ENCODE data around the gene TMEM242. TPM values are rescaled to one million over a fixed set of nuclear protein-coding genes. Genes with fewer than 3 reads are reported as not detected.

The TMEM242 gene
- total RNA-seq, 1 donor from 2014 or later, result 9.9 TPM

DNA sequence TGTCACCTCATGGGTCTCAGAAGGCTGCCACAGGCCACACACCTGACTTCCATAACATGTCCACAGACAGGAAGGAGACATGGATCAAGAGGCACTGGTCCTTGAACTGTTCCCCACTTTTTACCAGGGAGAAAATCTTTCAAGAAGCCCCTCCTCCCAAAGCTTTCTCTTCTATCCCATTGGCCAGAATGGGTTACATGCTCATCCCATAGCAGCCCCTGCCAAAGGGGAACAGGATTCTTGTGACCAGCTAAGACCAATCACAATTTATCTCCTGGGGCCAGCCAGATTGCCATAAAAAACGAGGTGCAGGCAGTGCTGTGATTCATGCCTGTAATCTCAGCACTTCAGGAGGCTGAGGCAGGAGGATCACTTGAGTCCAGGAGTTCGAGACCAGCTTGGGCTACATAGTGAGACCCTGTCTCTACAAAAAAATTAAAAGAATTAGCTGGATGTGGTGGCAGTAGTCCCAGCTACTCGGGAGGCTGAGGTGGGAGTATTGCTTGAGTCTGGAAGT, 59.4 kb downstream of the TMEM242 start:
- TF ChIP-seq, protein P1, sequence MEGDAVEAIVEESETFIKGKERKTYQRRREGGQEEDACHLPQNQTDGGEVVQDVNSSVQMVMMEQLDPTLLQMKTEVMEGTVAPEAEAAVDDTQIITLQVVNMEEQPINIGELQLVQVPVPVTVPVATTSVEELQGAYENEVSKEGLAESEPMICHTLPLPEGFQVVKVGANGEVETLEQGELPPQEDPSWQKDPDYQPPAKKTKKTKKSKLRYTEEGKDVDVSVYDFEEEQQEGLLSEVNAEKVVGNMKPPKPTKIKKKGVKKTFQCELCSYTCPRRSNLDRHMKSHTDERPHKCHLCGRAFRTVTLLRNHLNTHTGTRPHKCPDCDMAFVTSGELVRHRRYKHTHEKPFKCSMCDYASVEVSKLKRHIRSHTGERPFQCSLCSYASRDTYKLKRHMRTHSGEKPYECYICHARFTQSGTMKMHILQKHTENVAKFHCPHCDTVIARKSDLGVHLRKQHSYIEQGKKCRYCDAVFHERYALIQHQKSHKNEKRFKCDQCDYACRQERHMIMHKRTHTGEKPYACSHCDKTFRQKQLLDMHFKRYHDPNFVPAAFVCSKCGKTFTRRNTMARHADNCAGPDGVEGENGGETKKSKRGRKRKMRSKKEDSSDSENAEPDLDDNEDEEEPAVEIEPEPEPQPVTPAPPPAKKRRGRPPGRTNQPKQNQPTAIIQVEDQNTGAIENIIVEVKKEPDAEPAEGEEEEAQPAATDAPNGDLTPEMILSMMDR (IDR thresholded peaks at IDR 0.05), result no peak
- DNase-seq (no peak), ATAC-seq (no peak)
- H3K9me3 ChIP-seq, result no peaks in the 10 kb centered on the region
- intact Hi-C loops (cut with DNase I), result no loop called here
- peaks cover 13% of the 10 kb centered on the region for H3K4me1 ChIP-seq
- no peaks in the 10 kb centered on the region for H3K36me3 ChIP-seq
- no peak overlapping the region for H3K4me3 ChIP-seq
- H3K27me3 ChIP-seq, result no peaks in the 10 kb centered on the region
- H3K27ac ChIP-seq, result no peak overlapping the region

DNA sequence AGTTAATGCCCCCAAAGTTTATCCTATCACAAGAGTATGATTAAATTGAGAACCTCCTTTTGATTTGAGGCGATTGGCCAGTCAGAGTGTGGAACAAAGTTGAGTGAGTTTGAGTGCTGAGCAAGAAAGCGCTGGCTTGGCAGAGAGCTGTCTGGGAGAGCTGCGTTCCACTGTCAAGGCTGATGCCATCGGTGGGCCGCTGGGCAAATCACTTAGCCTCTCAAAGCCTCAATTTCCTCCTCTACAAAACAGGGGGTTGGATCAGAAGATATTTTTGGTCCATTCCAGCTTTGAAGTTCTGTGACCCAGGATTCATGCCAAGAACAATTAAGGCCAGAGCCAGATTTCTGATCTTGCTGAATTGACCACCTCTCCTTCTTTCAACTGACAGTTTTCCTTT, 60.2 kb downstream of the TMEM242 start:
- no peak overlapping the region for H3K4me3 ChIP-seq
- ATAC-seq, result no peak
- DNase-seq, result no peak
- H3K9me3 ChIP-seq, result no peaks in the 10 kb centered on the region
- intact Hi-C loops (cut with DNase I), result no loop called here
- H3K27ac ChIP-seq, result no peak overlapping the region
- H3K27me3 ChIP-seq, result no peaks in the 10 kb centered on the region
- no peaks in the 10 kb centered on the region for H3K36me3 ChIP-seq
- TF ChIP-seq, protein P1 (IDR thresholded peaks at IDR 0.05), result no peak
- H3K4me1 ChIP-seq, result peaks cover 6% of the 10 kb centered on the region

DNA sequence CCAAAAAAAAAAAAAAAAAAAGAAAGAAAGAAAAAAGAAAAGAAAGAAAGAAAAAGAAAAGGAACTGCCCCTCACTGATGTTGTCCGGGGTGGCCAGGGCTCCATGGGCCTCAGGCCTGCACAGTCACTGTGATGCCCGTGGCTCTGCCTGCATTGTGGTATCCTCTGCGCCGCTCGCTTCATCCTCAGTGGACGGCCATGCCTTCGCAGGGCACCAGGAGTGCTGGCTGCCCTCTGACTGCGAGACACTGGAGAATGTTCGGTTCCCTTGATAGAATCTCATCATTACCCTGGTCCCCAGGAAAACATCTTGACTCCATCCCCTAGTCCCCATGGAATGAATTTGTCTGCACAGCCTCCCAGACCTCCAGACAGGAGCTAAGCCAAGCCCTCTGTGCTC, 61.7 kb downstream of the TMEM242 start:
- DNase-seq, result no peak
- ATAC-seq, result no peak

DNA sequence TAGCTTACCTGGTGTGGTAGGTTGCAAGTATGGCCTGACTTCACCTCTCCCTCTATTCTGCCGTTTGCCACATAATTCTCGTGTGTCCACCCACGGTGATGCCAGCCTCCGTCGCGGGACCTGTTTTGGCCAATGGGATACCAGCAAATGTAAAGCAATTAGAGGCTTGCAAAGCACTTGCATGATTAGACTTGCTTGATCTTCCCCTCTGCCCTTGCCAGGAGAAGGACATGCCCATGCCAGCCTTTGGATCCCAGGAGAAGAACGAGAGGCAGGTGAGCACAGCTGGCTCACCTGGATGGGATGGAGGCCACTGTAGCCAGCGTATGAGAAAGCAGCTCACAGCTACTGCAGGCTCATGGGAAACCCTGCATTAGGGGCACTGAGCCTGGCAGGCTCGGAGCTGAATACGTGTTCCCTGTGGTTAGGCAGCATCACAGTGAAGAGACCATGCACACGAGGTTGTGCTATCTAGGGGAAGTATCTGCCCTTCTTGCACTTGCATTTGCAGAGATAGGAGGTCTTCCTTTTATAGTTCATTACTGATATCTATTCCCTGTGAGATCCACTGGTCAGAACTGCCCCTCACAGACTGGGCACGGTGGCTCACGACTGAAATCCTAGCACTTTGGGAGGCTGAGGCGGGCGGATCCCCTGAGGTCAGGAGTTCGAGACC, 62.4 kb downstream of the TMEM242 start:
- TF ChIP-seq, protein P1 (IDR thresholded peaks at IDR 0.05), result no peak

More for the DNA sequence above, 61.7 kb downstream of the TMEM242 start:
- H3K27ac ChIP-seq, result no peak overlapping the region
- intact Hi-C loops (cut with DNase I), result no loop called here
- H3K36me3 ChIP-seq, result no peaks in the 10 kb centered on the region
- H3K9me3 ChIP-seq, result no peaks in the 10 kb centered on the region
- H3K27me3 ChIP-seq, result no peaks in the 10 kb centered on the region
- TF ChIP-seq, protein P1 (IDR thresholded peaks at IDR 0.05), result no peak
- H3K4me3 ChIP-seq, result no peak overlapping the region
- peaks cover 6% of the 10 kb centered on the region for H3K4me1 ChIP-seq

DNA sequence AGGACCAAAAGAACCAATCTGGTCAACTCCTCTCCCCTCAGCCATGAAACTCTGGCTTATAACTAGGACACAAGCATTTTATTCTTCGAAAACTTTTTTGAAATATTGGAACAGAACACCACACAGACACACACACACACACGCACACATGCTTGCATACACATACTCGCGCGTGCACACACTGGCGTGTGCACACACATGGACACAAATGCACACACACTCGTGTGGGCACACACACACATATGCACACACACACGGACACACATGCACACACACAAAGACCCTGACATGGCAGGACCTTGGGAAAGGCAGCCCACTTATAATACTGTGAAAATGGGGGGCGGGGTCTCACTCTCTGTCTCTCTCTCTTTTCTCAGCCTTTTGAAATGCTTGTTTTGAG, 63.9 kb downstream of the TMEM242 start:
- Histone ChIP-seq H3K4me3 (no peak overlapping the region), H3K9me3 (no peaks in the 10 kb centered on the region), H3K4me1 (peaks cover 6% of the 10 kb centered on the region), H3K27ac (no peak overlapping the region), H3K27me3 (no peaks in the 10 kb centered on the region), H3K36me3 (no peaks in the 10 kb centered on the region)
- DNase-seq, result no peak
- TF ChIP-seq, protein P1 (IDR thresholded peaks at IDR 0.05), result no peak
- intact Hi-C loops (cut with DNase I), result no loop called here
- no peak for ATAC-seq

More for the DNA sequence above, 62.4 kb downstream of the TMEM242 start:
- Histone ChIP-seq H3K4me1 (peaks cover 6% of the 10 kb centered on the region), H3K4me3 (no peak overlapping the region), H3K27me3 (no peaks in the 10 kb centered on the region), H3K36me3 (no peaks in the 10 kb centered on the region), H3K9me3 (no peaks in the 10 kb centered on the region), H3K27ac (no peak overlapping the region)
- DNase-seq (no peak), ATAC-seq (no peak)
- intact Hi-C loops (cut with DNase I), result no loop called here

Data from upper lobe of right lung (tissue), 1 donor.